SKM-1 treated with dmso at 0.1 percent for 144 hours (cell line): ENCODE results near the gene RPL37A.

Source experiments
- DNase-seq: peaks from one replicate; lab custom pipeline; 2025; ENCODE audit not compliant: unreplicated experiment; lab: John Stamatoyannopoulos, UW

Gene RPL37A

GRCh38 chr2:216486708-216487107, 11.9 kb upstream of the RPL37A start:
- DNase-seq: peak; percentile 77

DNA sequence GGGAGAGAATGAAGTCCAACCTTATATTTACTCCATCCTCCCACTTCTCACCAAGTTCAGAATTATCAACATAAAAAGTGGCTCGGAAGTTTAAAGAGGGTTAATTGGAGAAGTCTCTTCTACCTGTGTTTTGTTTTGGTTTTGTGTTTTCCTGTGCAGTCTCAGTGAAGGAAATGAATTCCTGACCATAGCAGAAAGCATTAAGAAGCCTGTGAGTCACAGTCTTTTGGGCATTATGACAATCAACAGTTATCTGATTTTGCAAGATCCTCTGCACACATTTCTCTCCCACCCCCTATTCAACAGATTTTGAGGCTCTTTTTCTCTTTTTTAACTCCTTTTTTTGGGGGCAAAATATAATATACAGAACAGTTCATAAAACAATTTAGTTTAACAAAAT, 8.6 kb upstream of the RPL37A start:
- DNase-seq: peak; percentile 15

DNA sequence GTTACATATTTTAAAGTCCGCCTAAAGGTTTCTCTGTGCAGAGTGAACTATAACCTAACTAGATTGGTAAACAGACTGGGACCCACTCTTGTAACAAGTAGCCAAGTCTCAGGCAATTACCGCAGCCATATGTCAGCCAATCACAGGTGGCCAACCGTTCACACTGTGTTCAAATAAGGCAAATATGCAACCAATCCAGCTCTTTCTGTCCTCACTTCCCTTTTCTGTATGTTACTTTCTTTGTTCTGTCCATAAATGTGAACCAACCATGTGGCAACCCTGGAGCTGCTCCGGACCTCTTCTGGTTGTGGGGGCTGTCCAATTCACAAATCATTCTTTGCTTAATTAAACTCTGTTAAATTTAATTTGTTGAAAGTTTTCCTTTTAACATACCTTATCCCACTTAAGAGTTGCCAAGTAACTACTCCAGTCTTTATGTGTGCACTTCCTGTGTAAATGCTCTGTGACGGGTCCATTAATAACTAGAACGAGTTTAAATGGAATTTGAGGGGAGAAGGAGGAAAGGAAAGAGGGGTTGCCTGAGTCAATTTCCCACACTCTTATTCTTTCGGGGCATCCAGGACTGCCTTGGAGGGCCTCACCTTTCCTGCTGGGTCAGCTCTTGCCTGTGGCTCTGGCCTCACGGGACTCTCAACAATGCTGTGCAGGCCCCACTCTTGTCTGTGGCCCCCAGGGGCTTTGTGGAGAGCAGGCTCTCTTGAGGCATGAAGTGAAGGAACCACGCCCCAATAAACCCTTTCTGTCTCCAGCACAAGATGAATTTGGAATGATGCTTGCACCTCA, 6.6 kb upstream of the RPL37A start:
- DNase-seq: peak; percentile 29

DNA sequence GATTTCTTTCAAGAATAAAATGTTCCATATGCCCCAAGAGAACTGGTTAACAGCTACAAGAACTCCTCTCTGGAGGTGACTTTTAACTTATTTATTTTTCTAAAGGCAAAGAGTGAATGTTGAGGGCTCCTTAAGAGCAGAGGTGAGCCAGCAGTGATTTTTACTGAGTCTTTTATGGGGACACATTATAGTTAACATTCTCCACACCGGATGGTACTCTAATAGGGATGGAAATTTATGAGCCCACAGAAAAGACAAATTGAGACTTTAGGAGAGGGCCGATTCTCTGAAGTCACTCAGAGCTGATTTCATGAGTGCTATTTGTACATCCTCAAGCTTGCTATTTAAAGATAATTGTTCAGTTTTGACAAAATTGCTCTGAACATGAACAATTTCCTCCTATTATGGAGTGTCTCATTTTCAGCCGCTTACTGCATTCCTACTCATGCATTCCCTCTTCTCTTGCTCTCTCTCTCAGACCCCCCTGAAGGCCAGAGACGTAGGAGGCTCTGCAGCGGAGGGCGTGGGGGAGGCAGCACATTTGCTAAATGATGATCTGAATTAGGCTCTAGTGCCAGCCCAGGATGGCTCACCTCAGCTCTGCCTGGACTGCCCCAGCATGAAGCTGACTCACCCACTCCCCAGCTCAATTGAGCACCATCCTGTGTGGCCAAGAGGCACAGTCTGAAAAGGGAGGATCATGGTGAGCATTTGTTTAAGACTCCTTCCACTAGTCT, 5.9 kb upstream of the RPL37A start:
- DNase-seq: no peak

- no peak for DNase-seq
These were observed 5.3 kb upstream of the RPL37A start for GRCh38 chr2:216493334-216493685.

- DNase-seq: no peak
These were observed 3.0 kb upstream of the RPL37A start for GRCh38 chr2:216495656-216496055.

DNA sequence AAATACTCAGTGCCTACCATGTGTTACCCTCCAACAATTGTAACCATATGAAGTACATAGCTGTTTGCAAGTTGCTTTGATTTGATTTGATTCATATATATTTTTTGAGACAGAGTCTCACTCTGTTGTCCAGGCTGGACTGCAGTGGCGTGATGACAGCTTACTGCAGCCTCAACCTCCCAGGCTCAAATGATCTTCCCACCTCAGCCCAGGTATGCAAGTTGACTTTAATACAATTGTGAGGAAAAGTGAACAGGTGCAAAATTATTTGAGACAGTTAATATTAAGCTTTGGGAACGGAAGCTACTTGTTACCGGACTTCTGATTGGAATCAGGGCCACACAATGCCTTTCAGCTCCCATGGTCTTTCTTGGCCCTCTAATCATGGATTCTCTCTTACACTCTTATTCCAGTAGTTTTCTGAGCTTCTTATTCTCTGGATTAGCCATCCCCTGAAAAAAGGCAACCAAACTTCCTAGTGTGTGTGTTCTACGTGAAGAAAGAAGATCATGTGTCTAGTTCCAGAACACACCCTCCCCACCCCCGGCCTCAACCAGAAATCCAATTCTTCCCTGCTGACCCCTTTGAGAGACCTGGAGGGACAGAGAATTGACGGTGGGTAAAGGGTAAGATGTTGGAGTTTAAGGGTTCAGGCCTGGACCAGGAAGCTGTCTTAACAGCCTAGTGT, 1.1 kb upstream of the RPL37A start:
- DNase-seq: no peak

GRCh38 chr2:216498070-216498378, 620 bp upstream of the RPL37A start:
- DNase-seq: no peak

- DNase-seq: no peak
These were observed 1.1 kb downstream of the RPL37A start for GRCh38 chr2:216499641-216500218.

DNA sequence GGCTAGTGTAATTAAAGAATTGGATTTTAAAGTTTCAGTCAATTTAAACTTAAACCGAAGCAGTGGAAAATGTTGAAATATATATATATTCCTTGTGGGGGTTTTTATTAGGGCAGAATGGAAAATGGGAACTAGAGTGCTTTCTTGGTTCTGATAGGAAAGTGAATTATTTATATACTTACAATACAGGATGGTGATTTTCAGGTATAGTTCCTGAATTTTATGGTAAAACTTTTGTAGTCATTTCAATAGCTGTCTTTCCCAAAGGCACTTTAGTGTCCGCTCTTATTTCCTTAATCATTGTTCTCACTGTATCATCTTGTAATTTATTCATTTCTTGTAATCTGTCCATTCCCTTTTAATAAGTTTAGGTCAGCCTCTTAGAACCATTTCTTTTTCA, 1.9 kb downstream of the RPL37A start:
- DNase-seq: no peak

- no peak for DNase-seq
These were observed 3.2 kb downstream of the RPL37A start for GRCh38 chr2:216501854-216502253.

DNA sequence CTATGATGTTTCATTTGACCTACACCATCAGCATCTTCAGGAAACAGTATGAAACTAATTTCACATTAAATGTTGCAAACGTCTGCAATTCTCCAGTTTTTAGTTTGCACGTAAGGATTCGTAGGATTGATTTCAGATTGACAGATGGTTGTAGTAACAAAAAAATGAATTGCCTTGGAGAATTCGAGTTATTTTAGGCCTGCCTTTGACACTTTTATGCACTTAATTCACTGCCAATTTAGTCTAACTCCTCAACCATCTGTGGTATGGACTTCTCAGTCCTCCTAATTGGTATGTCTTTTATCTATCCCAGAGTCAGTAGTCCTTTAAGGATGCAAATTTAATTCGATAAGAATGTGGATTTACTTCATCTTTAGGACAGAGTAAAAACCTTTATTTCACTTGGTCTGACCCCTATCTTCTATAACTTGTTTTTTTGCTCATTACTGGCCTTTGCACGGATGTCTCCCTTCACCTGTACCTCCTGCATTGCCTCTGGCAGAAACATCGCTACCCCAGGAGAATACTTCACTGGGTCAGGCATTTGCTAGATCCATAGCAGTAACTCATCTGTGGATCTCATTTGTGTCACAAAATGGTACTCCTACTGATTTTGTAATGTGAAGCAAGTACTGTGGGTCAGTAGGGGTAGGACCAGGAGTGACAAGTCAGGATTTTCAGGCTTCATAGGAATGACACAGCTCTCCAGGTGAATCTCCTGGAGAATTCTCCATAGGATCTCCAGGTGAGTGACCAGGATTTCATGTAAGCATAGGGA, 3.9 kb downstream of the RPL37A start:
- no peak for DNase-seq

DNA sequence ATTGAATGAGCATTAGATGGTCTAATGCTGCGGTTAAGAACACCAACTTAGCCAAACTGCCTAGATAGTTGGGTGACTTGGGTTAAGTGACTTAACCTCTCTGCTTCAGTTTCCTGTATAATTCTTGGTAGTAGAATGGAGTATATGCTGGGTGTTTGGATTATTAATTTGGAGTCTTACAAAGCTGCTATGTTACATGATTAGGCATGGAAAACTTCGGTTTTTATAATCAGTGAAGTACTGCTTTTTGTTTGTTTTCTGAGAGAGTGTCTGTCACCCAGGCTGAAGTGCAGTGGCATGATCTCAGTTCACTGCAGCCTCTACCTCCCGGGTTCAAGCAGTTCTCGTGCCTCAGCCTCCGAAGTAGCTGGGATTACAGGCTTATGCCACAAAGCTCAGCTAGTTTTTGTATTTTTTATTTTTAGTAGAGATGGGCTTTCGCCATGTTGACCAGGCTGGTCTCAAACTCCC, 4.5 kb downstream of the RPL37A start:
- no peak for DNase-seq

GRCh38 chr2:216503697-216504375, 5.2 kb downstream of the RPL37A start:
- DNase-seq: no peak

DNA sequence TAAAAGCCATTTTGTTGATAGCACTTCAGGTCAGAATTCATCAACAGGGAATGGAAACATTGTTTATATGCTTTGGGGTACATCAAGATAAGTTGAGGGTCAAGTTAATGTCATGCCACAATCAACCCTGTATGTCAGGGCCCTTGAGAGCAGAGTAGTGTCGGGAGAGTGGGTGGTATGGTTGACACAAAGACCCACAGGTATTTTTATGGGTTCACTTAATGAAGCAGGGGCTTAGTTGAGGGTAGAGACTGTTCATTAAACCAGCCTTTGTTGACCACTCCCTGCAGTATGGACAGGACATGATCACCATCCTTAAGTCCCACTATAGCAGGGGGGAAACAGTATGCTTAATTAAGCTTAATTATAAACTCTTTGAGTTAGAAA, 5.7 kb downstream of the RPL37A start:
- no peak for DNase-seq

DNA sequence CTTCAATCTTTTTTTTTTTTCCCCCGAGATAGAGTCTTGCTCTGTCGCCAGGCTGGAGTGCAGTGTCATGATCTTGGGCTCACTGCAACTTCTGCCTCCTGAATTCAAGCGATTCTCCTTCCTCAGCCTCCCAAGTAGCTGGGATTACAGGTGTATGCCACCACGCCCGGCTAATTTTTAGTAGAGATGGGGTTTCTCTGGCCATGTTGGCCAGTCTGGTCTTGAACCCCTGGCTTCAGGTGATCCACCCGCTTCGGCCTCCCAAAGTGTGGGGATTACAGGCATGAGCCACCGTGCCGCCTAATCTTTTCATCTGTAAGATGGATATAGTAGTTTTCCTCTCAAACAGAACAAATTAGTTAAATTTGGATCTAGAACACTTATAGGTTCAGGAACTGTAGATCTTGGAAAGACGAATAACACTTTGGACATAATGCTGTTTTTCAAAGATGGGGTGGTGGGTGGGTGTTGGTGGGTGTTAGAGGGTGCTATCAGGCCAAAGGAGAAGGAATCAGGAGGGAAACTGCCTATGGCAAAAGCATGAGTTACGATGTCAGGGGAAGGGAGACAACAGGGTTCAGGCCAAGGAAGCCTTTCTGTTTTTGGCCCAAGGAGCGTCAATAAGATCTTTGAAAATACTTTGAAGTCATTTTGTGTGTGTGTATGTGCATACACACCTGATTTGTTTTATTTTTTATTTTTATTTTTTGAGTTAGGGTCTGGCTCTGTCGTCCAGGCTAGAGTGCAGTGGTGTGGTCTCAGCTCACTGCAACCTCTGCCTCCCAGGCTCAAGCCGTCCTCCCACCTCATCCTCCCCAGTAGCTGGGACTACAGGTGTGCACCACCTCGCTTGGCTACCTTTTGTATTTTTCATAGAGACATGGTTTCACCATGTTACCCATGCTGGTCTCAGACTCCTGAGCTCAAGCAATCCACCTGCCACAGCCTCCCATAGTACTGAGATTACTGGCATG, 6.8 kb downstream of the RPL37A start:
- no peak for DNase-seq

DNA sequence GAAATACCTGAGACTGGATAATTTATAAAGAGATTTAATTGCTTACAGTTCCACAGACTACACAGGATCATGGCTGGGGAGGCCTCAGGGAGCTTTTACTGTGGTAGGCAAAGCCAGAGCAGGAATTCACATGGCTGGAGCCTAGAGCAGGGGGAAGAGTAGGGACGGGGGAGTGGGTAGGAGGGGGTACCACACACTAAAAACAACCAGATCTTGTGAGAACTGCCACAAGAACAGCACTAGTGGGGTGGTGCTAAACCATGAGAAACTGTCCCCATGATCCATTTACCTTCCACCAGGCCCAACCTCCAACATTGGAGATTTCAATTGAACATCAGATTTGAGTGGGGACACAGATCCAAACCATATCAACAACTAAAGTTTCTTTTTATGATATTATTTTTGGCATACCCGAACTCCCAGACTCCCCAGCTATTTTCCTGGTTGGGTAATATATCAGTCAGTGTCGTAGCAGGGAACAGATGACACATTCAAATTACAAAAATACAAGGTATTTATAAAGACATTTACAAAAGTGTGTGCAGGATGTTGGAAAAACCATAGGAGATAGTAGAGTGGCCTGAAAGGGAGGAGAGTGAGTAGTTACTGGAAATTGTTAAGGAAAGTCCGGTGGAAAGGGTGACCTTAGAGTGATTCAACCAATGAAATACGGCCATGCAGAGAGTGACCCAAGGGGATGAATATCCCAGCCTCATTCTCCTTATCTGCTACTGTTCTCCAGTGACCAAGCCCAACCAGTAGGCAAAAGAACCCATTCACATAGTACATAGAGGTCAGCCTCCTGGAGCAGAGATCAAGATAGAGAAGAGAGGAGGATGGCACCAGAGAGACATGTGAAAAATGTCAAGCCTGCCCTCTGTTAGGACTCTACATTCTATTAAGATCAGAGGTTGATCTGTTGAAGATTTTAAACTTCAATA, 8.8 kb downstream of the RPL37A start:
- no peak for DNase-seq

DNA sequence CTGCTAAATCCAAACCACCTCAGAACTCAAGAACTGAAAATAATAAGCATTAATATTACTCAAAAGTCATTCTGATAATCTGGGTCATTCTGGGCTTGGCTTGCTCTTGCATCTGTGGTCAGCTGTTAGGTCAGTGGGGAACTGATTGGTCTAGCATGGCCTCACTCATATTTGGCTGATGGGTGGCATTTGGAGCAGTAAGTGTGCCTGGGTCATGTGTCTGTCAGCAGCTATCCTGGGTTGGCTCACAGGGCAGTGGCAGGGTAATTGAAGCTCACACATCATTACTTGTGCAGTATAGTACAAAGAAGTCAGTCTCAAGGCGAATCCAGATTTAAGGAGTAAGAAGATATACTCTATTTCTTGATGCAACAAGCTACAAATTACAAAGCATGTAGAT, 9.6 kb downstream of the RPL37A start:
- no peak for DNase-seq
